ENCODE measurements around the gene DNMT3B.

The DNMT3B gene

DNA sequence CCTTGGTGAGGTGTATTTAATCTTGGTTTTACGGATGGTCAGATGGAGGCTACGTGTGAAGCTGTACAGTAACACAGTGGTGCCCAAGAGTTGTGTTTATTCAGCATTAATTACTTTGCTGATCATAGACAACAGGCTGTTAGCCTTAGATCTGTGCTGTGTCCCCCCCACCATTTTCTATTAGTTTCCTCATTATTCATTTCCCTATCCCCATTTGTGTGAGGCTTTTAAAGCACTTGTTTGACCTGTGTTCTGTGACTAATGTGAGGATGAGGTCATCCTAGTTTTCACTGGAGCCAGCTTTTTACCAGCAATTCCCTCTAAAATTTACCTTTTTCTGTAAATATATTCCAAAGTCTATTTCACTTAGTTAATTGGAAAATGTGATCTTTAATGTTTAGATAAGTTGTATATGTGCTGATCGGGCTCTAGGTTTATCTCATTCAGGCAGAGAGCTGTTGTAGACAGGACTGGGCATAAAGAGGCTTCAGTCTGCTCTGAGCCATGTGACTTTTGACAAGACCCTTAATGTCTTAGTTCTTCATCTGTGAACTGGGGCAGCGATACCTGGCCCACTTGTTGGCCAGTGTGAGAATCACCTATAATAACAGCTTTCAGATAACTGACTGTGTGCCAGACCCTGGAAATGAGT is 66.0 kb downstream of the DNMT3B start:
- no peak for DNase-seq

DNA sequence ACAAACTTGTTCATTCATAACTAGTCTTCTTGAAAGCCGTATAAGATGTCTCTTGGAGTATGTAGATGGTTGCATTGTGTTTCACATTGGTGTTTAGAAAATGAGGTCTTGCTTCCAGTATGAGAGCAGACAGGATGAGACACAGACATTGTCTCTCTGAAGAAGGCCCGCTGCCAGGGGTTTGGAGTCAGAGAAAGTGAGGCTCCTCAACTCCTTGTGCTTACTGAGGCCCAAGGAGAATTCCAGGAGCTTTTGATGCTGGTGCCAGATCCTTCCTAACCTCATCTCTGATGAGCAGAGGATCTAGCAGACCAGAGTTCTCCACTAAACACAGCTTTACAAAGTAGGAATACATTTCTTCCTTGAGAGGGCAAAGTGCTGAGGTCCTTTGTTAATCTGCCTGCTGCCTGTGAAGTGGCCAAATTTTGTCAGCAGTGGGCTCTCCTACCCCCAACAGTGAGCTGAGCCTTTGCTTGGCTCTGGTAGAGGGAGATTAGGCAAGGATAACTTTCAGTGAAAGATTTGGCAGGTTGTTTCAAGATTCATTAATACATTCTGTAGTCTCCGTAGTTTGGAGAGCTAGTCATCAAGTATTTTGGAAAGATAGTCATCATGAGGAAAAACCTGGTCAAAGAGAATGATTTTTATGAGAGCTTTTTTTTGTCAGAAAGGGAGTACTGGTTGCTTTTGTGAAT is 67.3 kb downstream of the DNMT3B start:
- DNase-seq: no peak

DNA sequence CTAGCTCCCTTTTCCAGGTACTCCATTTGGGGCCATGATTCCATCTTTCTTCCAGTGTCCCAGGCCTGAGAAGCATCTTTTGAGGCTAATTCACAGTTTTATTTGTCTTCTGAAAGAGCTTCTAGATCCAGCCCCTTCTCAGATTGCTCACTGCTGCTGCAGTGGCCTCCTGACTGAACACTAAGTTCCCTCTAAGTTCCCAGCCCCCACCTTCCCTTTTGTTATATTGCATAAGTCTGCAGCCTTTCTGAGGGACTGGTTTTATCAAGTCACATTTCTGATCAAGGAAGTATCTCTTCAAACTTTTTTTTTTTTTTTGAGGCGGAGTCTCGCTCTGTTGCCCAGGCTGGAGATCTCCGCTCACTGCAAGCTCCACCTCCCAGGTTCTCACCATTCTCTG is 68.3 kb downstream of the DNMT3B start:
- DNase-seq: no peak

DNA sequence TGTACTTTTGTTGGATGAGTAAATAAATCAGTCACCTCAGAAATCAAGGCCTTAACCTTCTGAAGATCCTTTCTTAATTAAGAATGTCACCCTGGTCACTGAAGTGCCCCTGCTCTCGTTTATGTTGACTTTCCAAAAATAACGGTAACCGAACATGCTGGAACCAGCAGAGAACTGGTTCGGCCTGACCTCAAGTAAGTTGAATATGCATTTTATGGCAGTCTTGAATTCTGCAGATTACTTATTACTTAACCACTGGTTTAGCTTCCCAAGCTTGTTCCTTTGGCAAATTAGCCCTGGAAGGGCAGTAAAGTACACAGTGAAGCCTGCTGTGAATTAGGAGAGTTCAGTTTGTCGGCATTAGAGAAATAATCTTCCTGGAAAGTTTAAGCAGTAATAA is 69.8 kb downstream of the DNMT3B start:
- no peak for DNase-seq

DNA sequence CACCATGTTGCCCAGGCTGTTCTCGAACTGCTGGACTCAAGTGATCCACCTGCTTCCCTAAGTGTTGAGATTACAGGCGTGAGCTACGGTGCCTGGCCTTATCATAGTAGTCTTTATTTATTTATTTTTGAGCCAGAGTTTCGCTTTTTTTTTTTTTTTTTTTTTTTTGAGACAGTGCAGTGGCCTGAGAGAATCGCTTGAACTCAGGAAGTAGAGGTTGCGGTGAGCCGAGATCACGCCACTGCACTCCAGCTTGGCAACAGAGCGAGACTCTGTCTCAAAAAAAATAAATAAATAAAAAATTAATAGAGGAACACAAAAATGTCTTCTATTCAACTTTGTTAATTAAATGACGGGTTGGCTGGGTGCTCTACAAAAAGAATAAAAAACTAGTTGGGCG is 70.5 kb downstream of the DNMT3B start:
- DNase-seq: no peak

DNA sequence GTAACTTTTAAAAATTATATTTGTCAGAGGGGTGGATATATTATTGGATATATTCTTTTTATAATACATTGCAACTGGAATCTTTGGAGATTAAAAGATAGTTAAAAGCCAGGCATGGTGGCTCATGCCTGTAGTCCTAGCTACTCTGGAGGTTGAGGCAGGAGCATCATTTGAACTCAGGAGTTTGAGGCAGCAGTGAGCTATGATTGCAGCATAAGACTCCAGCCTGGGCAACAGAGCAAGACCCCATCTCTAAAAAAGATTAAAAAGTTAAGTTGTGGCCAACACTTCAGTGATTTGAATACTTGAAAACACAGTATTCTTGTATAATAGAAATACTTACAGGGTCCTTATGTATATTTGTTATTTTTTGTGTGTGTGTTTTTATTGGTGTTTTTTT is 72.8 kb downstream of the DNMT3B start:
- no peak for DNase-seq

DNA sequence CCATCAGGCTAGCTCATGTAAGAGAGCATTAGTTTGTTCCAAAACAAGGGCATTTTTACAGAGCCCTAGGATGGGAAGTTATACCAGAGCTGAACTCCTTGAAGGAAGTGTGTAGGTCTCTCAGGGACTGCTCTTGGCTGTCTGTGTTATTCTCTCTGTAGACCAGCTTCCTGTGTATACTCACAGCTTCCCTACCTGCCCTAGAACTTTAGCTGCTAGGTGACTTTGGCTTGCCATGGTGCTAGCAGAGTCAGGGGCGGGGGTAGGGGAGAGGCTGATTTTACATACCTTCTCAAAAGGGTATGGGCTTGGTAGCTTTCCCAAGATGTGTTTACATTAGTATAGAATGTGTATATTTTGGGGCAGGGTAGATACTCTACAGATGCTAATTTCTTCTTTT is 75.0 kb downstream of the DNMT3B start:
- no peak for DNase-seq

DNA sequence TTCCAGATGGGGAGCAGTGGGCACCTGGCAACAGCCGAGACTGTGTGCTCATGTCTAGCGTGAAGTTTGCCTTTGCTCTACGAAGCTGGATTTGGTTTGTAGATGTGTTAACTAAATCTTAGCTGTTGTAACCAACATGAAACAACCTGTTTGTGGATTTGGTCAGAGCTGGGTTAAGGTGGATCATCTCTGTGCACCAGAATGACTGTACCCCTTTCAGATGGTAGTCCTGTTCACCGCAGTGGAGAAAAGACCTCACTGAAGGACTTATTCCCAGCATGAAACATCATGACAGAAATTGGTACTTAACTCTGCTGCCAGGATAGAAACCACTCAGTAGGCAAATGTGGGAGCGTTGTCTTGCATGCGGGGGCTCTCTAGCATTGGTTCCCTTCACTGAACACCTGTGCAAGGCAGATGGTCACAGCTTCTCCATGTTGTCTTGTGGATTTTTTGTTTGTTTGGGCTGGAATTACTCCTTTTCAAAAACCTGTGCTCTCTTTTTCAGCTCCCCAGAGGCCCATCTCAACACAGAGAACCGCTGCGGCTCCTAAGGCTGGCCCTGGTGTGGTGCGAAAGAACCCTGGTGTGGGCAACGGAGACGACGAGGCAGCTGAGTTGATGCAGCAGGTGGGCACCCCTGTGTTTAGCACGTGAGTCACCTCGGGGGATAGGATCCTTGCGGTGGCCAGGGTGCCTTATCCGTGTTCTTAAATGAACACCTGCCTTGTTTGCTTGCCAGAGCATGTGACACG is 77.2 kb downstream of the DNMT3B start:
- no peak for DNase-seq

DNA sequence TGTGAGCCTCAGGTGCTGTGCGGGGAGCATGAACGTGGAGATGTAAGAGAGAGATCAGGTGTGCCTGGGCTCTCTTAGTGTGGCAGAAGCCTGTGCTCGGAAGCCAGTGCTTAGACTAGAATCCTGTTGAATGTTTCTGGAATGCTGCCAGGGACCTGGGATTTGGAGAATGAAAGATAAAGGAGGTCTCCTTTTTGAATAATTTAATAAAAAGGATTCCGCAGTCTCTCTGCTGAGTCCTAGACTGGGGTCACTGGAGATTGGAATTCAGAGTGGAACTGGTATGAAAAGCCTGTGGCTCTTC is 77.7 kb downstream of the DNMT3B start:
- no peak for DNase-seq

DNA sequence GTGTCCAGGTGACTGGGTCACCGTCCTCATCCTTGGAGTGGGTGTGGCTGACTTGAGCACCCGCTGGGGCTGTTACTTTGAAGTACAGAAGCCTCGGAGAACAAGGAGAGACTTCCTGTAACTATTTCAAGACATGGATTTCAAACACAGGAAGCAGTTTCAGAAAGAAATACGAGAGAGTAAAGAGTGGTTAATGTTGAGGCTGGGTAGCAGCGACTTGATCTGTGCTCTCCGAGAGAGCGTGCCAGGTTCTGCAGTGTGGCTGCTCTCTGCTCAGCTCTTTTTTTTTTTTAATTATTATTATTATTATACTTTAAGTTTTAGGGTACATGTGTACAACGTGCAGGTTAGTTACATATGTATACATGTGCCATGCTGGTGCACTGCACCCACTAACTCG is 79.0 kb downstream of the DNMT3B start:
- DNase-seq: no peak

DNA sequence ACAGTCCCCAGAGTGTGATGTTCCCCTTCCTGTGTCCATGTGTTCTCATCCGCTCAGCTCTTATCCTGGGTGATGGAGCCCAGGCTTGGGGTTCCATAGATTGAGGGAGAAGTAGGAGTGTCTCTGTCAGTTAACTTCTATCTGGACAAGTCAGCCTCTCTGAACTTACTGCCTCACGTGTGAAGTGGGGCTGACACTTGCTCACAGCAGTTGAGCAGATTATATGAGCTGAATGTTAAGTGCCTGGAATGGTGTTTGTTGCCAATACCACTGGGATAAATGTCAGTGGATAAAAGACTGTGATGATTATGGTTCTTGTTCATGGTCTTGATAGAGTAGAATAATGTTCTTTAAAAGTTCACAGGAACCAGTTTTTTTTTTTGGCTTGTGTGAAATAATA is 79.4 kb downstream of the DNMT3B start:
- no peak for DNase-seq

DNA sequence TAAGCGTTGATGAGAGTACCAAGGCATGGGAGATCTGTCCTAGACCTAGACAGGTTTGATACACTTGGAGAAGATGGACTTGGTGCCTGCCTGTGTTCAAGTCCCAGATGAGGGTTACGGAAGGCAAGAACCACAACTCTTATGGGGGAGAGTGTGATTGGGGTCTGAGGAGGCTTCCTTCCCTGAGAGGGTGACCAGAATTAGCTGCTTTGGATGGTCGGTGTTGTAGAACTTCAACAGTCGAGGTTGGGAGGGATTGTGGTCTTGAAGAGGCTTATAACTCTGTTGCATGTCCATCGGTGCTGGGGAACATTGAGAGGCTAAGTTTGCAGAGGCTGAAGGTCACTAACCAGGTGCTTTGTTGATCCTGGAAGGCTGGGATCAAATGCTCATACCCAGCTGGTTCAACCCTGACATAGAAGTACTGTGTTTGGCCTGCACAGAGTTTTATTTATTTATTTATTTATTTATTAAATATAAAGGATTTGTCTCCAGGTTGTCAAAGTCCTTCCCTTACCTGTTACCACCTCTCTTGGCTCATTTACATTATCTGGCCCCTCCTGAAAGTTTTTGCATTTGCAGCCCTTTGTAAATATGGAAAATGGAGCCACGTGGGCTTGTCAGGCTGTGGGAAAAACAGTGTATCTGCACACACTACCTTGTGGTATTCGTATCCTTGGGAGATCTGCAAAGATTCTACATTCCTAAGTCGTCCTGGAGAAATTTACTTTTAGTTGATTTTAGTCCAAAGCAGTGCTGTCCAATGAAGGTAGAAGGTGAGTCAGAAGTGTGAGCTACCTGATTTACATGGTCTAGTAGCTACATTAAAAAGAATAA is 80.7 kb downstream of the DNMT3B start:
- no peak for DNase-seq

DNA sequence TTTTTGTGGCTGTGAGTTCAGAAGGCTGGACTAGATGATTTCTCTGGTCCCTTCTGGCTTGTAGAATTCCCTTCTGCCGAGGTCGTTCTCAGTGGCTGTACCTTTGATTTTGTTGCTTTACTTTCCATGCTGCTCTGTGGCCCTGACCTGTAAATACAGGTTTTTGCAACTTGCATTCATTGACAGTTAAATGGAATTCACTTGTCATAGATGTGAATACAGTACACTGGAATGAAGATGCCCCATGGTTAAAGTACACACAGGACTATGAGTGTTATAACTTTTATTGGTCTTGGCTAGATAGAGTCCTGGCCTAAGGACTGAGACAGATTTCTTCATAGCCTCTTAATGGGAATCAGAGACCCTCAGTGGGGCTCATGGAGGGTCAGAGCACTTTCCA is 83.6 kb downstream of the DNMT3B start:
- DNase-seq: no peak

DNA sequence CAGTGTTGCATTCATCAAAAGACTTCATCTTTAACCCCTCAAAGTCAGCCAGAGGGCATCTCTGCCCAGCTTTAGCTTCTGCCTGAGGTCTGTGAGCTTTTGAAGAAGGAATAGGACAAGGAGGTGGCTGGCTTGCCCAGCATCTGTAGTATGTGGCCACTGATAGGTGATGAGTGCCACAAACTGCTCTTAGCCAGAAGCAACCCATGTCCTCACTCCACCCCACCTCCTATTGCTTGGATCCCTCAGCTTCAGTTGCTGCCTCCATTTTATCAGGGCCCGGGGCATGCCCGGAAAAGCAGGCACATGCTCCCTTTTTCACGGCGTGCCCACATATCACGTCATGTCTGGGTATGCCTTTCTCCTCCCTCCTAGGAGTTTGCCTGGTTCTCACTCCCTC is 84.7 kb downstream of the DNMT3B start:
- no peak for DNase-seq

DNA sequence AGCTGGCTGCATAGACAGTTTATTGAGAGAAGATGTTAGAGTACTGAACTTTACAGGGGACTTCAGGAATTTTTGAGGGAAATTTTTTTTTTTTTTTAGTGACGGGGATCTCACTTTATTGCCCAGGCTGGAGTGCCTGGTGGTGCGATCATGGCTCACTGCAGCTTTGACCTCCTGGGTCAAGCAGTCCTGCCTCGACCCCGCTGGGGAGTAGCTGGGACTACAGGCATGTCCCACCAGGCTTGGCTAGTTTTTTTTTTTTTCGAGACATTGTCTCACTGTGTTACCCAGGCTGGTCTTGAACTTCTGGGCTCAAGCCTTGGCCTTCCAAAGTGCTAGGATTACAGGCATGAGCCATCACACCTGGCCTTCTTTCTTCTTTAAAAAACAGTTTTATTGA is 85.8 kb downstream of the DNMT3B start:
- DNase-seq: no peak

DNA sequence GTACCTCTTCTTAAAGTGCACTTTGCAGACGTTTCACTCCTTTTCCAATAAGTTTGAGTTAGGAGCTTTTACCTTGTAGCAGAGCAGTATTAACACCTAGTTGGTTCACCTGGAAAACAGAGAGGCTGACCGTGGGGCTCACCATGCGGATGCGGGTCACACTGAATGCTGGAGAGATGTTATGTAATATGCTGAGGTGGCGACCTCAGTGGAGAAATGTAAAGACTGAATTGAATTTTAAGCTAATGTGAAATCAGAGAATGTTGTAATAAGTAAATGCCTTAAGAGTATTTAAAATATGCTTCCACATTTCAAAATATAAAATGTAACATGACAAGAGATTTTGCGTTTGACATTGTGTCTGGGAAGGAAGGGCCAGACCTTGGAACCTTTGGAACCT is 86.7 kb downstream of the DNMT3B start:
- no peak for DNase-seq

DNA sequence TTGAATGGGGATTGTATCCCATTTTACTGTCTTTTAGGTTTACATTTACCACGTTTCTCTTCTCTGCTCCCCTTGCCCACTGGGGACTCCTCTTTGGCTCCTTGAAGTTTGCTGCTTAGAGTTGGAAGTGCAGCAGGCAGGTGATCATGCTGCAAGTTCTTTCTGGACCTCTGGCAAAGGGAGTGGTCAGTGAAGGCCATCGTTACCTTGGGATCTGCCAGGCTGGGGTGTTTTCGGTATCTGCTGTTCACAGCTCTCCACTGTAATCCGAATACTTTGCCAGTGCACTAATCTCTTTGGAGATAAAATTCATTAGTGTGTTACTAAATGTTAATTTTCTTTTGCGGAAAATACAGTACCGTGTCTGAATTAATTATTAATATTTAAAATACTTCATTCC is 87.4 kb downstream of the DNMT3B start:
- no peak for DNase-seq

DNA sequence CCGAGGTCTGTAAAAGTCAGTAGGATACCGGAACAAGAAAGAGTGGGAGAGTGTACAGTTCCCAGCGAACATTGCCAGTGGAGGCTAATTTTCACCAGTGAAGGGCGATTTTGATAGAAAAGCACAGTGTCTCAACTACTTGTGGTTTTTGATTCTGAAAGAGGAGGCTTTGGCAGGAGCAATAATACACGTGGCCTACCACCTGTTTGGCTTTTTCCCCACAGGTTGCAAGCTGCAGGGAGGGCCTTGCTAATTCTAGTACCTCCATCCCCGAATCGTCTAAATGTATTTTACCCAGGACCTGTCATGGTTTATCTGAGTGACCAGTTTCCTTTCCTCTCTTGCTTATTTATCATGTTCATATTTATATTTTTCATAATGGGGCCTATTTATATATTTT is 93.2 kb downstream of the DNMT3B start:
- no peak for DNase-seq

DNA sequence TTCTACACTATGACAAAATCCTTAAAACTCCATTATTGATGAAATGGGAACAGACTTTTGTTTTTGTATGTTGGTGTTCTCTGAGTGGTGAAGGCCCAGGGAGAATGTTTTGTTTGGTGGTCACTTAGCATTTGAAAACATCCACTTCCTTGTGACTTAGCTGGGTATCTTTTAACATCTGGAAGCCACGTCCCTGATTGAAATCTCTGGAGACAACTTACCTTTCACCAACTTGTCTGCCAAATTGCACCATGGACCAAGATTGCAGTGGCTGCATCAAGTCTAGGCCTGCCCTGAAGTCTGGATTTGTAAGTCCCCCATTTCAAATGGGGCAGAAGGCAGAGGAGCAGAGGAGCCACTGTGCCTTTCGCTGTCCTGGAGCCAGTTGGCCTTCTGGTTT is 96.0 kb downstream of the DNMT3B start:
- DNase-seq: no peak

All from NCI-H1048 (cell line).